ENCODE measurements around the gene HPD.

HPD gene

GRCh38 chr12:121811434-121812319 lies 47.0 kb downstream of the HPD start:
- DNase-seq (ENCODE audit: low spot score): no peak

GRCh38 chr12:121810833-121811433 lies 47.7 kb downstream of the HPD start:
- no peak for DNase-seq (ENCODE audit: low spot score)

GRCh38 chr12:121810234-121810817 lies 48.3 kb downstream of the HPD start:
- DNase-seq (ENCODE audit: low spot score): no peak

- DNase-seq (ENCODE audit: low spot score): no peak
These were observed 48.9 kb downstream of the HPD start for GRCh38 chr12:121809712-121810116.

- DNase-seq (ENCODE audit: low spot score): no peak
These were observed 50.0 kb downstream of the HPD start for GRCh38 chr12:121808623-121809022.

- no peak for DNase-seq (ENCODE audit: low spot score)
These were observed 50.9 kb downstream of the HPD start for GRCh38 chr12:121807642-121808347.

GRCh38 chr12:121806546-121807423 lies 51.9 kb downstream of the HPD start:
- no peak for DNase-seq (ENCODE audit: low spot score)

- no peak for DNase-seq (ENCODE audit: low spot score)
These were observed 52.6 kb downstream of the HPD start for GRCh38 chr12:121806009-121806545.

GRCh38 chr12:121805171-121806008 lies 53.3 kb downstream of the HPD start:
- no peak for DNase-seq (ENCODE audit: low spot score)

- DNase-seq (ENCODE audit: low spot score): no peak
These were observed 54.1 kb downstream of the HPD start for GRCh38 chr12:121804417-121805111.

- DNase-seq (ENCODE audit: low spot score): no peak
These were observed 54.7 kb downstream of the HPD start, which contains the start of gene SETD1B for GRCh38 chr12:121803861-121804416. SETD1B (plus strand) TSS chr12:121804009; CDS start chr12:121804738, 729 bp downstream.

GRCh38 chr12:121802843-121803698 lies 55.6 kb downstream of the HPD start:
- peak; percentile 73 for DNase-seq (ENCODE audit: low spot score)

GRCh38 chr12:121802485-121802842 lies 56.2 kb downstream of the HPD start:
- DNase-seq (ENCODE audit: low spot score): no peak

- no peak for DNase-seq (ENCODE audit: low spot score)
These were observed 56.8 kb downstream of the HPD start for GRCh38 chr12:121801595-121802484.

GRCh38 chr12:121800694-121801594 lies 57.7 kb downstream of the HPD start:
- DNase-seq (ENCODE audit: low spot score): no peak

Data from COLO829 (cell line).